Sigmoid colon (tissue), 7 donors: ENCODE data around the gene TSPAN11. TPM values are rescaled to one million over a fixed set of nuclear protein-coding genes. Genes with fewer than 3 reads are reported as not detected.

ENCODE experiments used
- DNase-seq: peaks from one replicate; pipeline ENCODE4 v3.0.0-alpha.2; 2019
- H3K27ac ChIP-seq, 4 donors: fragments of 200-600 bp; sonication (generic); one replicate each; pipeline ENCODE4 v1.5.1; 2016 to 2019; ENCODE audit warnings: mild to moderate bottlenecking in 1 of 4
- H3K27me3 ChIP-seq, 3 donors: fragments of 200-600 bp; sonication (generic); one replicate each; pipeline ENCODE4 v1.5.1; 2019; ENCODE audit warnings: mild to moderate bottlenecking in 1 of 3
- H3K36me3 ChIP-seq, 4 donors: fragments of 200-600 bp; sonication (generic); one replicate each; pipeline ENCODE4 v1.5.1; 2016 to 2019
- H3K4me1 ChIP-seq, 4 donors: fragments of 200-600 bp; sonication (generic); one replicate each; pipeline ENCODE4 v1.5.1; 2017 to 2019
- H3K4me3 ChIP-seq, 4 donors: fragments of 200-600 bp; sonication (generic); one replicate each; pipeline ENCODE4 v1.5.1; 2017 to 2019; ENCODE audit warnings: mild to moderate bottlenecking in 2 of 4, moderate library complexity in 1 of 4
- H3K9me3 ChIP-seq, 4 donors: fragments of 200-600 bp in 3 of 4; sonication (generic) in 3 of 4; one replicate each; pipeline versions ENCODE4 v1.5.1 to v1.6.1; 2013 to 2019
- CTCF ChIP-seq, 4 experiments: fragments of 450-650 bp in 3 of 4; fragments of 200-600 bp in 1 of 4; IDR thresholded peaks; one replicate each; pipeline ENCODE4 v1.5.1; 2016 to 2019; ENCODE audit warnings: antibody characterized with exemption in 4 of 4, mild to moderate bottlenecking in 3 of 4, moderate library complexity in 2 of 4
- EP300 ChIP-seq, 4 donors: sonication (generic); formaldehyde crosslinking; IDR thresholded peaks; one replicate each; pipeline ENCODE4 v1.6.1; 2017; ENCODE audit warnings: antibody characterized with exemption in 4 of 4
- POLR2A ChIP-seq, 2 donors: fragments of 450-650 bp; IDR thresholded peaks; one replicate each; pipeline ENCODE4 v1.6.1; 2016; ENCODE audit warnings: antibody characterized with exemption in 2 of 2, mild to moderate bottlenecking in 2 of 2, moderate library complexity in 2 of 2
- POLR2AphosphoS5 ChIP-seq, 4 donors: sonication (generic); formaldehyde crosslinking; IDR thresholded peaks; one replicate each; pipeline ENCODE4 v1.6.1; 2017; ENCODE audit warnings: antibody characterized with exemption in 4 of 4
- WGBS, 2 donors: extraction: QIAGEN DNeasy Blood & Tissue Kit; methylation state at CpG; one replicate each; pipeline ENCODE4 v1.1.7; 2013; 5-methylcytosine and 5-hydroxymethylcytosine counted together
- intact Hi-C: fragments of 100-400 bp; cut with DNase I; formaldehyde crosslinking; loops from one replicate; pipeline ENCODE4 v1.15.1; 2023
- polyA plus RNA-seq, 3 donors: library from polyadenylated mRNA; stranded (reverse); fragments of 200-250 nt; gene quantifications; one replicate each; pipeline ENCODE4 v1.2.3, GENCODE V29; 2013
- total RNA-seq, 4 donors: library from RNA; depleted of rRNA; stranded (reverse); fragments of >200 nt; gene quantifications; one replicate each; pipeline ENCODE4 v1.1.0, GENCODE V29; 2016
- donor health status: healthy with polysubstance abuse.
- donor health status: Bipolar disorder and iron deficiency.
- donor health status: healthy.

Gene TSPAN11
- total and polyA plus RNA-seq, 7 donors = 0.23 to 18.9 (median 7.8) TPM

- Histone ChIP-seq H3K4me1 (peaks cover 0 to 17% (median 0%) of the 10 kb centered on the region in 4 donors), H3K27ac (no peak overlapping the region), H3K4me3 (no peak overlapping the region), H3K9me3 (no peaks in the 10 kb centered on the region), H3K27me3 (no peaks in the 10 kb centered on the region), H3K36me3 (no peaks in the 10 kb centered on the region)
- DNase-seq = no peak
- intact Hi-C loops = no loop called here
- TF ChIP-seq CTCF (IDR thresholded peaks at IDR 0.05) (no peak), POLR2AphosphoS5 (IDR thresholded peaks at IDR 0.05) (no peak), EP300 (IDR thresholded peaks at IDR 0.05) (no peak), POLR2A (IDR thresholded peaks at IDR 0.05) (no peak)
- WGBS, 2 donors = 93 to 94% methylated on average over 4 of the region's 4 CpGs
Measured at GRCh38 chr12:30993766-30994165, 67.2 kb downstream of the TSPAN11 start.

- Histone ChIP-seq H3K4me3 (no peak overlapping the region), H3K4me1 (peaks cover 0 to 17% (median 0%) of the 10 kb centered on the region in 4 donors), H3K9me3 (no peaks in the 10 kb centered on the region), H3K36me3 (no peaks in the 10 kb centered on the region), H3K27ac (no peak overlapping the region), H3K27me3 (no peaks in the 10 kb centered on the region)
- TF ChIP-seq POLR2A (IDR thresholded peaks at IDR 0.05) (no peak), EP300 (IDR thresholded peaks at IDR 0.05) (no peak), CTCF (IDR thresholded peaks at IDR 0.05) (no peak), POLR2AphosphoS5 (IDR thresholded peaks at IDR 0.05) (no peak)
- intact Hi-C loops = no loop called here
- 86 to 89% methylated on average over 13 of the region's 13 CpGs for WGBS, 2 donors
- no peak for DNase-seq
Measured at GRCh38 chr12:30994274-30994673, 67.7 kb downstream of the TSPAN11 start.

GRCh38 chr12:30996255-30996654 is 69.7 kb downstream of the TSPAN11 start:
- intact Hi-C loops = no loop called here
- Histone ChIP-seq H3K27me3 (no peaks in the 10 kb centered on the region), H3K36me3 (no peaks in the 10 kb centered on the region), H3K27ac (peak overlapping the region in 1 of 4 donors; percentile 25), H3K4me1 (peaks cover 0 to 17% (median 0%) of the 10 kb centered on the region in 4 donors), H3K4me3 (no peak overlapping the region), H3K9me3 (no peaks in the 10 kb centered on the region)
- TF ChIP-seq POLR2AphosphoS5 (IDR thresholded peaks at IDR 0.05) (no peak), EP300 (IDR thresholded peaks at IDR 0.05) (no peak), CTCF (IDR thresholded peaks at IDR 0.05) (no peak), POLR2A (IDR thresholded peaks at IDR 0.05) (no peak)
- 78 to 85% methylated on average over 2 of the region's 2 CpGs for WGBS, 2 donors
- no peak for DNase-seq

GRCh38 chr12:30996752-30997151 is 70.2 kb downstream of the TSPAN11 start:
- intact Hi-C loops = no loop called here
- Histone ChIP-seq H3K4me3 (no peak overlapping the region), H3K27me3 (no peaks in the 10 kb centered on the region), H3K36me3 (no peaks in the 10 kb centered on the region), H3K27ac (no peak overlapping the region), H3K9me3 (no peaks in the 10 kb centered on the region), H3K4me1 (peaks cover 0 to 17% (median 0%) of the 10 kb centered on the region in 4 donors)
- DNase-seq = no peak
- TF ChIP-seq POLR2AphosphoS5 (IDR thresholded peaks at IDR 0.05) = no peak
- no peak for TF ChIP-seq EP300 (IDR thresholded peaks at IDR 0.05)
- no peak for TF ChIP-seq POLR2A (IDR thresholded peaks at IDR 0.05)
- TF ChIP-seq CTCF (IDR thresholded peaks at IDR 0.05) = no peak
- 90 to 91% methylated on average over 3 of the region's 3 CpGs for WGBS, 2 donors
